COLO829 (cell line): Measurements from ENCODE around the gene STK25.
"Not testable (repeated sequence)": the region's sequence is repeated elsewhere in the genome, so short reads cannot be mapped to it uniquely, and the experiment has no call there.

ENCODE experiments used
- DNase-seq: peaks from one replicate; pipeline ENCODE4 v3.0.0; 2012; ENCODE audit warnings: low spot score

STK25 gene

DNA sequence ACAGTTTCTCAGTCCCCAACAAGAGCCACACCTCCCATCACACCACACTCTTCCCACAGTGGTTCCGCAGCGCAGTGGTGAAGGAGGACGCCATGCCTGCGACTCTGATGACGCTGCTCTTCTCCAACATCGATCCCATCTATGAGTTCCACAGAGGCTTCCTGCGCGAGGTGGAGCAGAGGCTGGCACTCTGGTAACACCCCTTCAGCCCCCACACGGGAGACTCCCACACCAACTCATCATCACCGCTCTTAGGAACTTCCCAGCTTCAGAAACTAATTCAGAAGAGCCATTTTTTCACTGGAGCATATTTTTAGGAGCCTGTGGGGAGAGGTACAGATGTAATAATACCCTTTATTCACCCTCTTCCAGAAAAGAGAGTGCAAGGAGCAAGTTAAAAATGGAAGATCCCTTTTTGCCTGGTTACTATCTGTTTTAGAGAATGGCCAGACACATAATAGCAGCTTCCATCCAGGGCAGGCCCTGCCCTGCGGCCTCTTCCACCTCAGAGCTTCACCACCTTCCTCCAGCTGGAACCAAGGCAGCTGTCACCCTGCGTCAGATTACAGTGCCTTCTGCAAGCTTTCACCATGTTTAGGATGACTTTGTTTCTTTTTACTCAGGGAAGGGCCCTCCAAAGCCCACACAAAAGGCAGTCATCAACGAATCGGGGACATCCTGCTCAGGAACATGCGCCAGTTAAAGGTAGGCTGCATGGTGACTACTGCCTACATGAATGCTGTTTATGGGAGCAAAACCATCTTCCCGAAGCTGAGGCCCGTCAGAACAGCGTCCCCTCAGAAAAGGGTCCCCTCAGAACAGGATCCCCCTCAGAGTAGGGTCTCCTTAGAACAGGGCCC is 44.9 kb downstream of the STK25 start:
- no peak for DNase-seq

DNA sequence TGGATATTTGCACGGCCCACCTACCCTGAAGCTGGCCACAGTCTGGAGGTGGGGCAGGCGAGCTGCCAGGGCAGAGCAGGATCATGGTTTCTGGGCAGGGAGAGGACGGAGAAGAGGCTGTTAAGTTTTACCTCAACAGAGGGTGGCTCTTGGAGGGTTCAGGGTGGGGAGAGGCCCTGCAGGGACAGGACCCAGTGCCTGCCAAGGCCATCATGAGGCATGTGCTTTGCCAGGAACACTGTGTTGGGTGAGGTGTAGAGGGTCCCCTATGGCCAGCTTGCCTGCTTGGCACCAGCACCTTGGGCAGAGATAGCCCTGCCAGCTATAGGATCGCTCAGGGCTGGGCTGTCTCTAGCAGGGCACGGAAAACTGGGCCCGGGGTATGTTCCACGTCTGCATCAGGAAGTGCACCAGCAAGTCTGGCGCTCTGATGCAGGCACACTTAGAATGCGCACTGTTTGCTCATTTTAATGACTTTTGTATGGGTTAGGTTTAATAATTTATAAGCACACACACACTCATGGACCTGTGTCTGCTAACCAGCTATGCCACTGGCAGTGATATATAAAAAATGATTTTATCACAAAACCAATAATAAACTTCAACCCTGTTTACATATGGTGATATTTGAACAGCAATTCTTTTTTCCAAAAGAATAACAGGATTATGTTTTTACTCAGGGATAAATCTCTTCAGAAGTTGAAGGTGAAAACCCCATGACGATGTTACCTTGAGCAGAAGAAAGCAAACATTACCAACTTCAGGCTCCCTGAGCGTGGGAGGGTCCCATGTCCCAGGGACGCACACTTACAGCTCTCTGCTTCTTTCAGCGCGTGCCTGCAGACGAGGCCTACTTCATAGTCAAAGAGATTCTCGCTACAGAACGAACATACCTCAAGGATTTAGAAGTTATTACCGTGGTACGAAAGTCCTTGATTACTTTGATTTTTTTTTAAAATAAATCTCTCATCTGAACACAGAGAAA is 46.4 kb downstream of the STK25 start:
- DNase-seq: no peak

DNA sequence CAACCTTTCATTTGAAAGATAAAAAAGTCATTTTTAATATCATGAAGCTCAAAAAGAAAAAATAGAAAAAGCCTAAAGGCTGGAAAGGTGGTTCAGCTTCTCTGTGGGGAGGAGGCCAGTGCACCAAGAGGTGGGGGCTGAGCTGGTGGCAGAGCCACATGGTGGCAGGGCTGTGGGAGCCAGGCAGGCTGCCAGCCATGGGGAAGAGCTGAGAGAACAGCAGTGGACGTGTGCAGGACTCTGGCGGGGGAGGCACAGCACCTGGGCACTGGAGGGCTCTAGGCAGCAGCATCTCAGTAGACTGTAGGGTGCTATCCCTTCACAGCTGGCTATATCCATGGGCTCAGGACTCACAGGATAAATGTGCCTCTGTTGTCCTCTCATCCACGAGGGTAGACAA is 47.8 kb downstream of the STK25 start:
- no peak for DNase-seq

DNA sequence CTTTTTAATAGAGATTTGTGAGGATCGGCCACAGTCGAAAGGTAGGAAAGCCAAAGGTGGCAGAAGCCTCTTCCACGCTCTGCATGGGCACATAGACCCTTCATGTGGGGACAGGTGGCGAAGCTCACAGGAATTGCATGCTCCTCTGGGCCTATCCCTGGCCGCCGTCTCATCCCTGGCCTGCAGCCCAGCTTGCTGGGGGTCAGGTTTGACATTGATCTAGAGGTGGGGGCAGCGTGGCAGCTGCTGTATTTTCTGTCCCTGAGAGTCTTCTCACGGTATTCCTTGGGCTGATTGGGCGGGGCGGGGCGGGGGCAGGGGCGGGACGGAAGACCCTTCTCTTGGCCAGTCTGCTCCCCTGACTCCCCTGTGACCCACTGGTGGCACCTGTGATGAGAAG is 48.9 kb downstream of the STK25 start:
- DNase-seq: no peak

DNA sequence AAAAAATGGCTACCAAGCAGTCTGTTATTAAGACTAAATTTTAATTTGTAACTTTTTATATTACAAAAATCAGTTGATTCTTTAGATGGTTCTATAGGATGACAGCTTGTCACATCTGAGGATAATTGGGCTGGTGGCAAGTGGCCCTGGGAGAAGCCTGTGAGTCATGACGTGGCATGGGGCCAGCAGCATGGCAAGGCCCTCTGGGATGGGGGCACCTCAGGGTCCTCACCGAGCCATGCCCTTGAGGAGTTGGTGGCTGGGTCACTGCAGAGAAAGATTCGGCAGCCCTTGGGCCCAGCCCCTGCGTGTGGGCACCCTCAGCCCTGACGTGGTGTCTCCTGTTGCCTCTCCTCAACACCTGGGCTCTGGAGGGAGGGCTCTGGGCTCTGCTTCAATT is 49.7 kb downstream of the STK25 start:
- no peak for DNase-seq

DNA sequence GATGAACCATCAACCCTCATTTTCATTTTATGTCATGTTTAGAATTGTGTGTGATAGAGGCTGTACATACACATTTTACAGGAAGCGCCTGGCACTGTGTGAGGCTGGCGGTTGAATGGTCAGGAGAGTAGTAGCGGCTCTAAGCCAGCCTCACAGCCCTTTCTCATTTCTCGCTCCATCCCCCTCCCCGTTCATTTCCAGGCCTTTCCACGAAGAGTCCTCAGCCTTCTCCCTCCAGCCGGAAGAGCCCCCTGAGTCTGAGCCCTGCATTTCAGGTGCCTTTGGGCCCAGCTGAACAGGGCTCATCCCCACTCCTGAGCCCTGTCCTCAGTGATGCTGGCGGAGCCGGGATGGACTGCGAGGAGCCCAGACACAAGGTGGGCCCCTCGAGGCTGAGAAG is 51.8 kb downstream of the STK25 start:
- no peak for DNase-seq

DNA sequence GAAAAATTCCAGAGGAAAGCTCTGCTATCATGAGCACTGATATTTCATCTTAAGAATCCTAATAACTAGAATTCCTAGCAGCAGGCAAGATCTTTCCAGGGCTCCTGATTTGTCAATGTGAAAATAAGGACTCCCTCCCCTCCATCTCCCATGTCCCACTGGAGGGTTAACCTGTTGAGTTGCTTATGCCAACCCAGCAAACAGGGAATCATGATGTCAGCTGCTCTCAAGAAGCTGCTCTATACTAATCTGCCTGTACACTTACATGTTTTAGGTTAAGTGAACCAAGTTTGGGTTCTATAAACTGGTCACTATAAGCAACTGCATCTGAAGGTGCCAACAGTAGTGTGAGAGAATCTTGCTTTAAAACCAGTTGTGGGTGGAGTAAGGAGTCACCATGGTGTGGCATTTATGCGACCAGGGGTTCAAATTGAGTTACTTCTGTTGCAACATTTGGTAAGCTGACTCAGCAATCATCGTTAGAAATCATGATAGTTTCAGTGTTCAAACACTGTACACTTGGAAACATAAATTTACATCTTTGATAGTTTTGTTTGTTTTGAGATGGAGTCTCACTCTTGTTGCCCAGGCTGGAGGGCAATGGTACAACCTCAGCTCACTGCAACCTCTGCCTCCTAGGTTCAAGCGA is 53.4 kb downstream of the STK25 start:
- DNase-seq: no peak

DNA sequence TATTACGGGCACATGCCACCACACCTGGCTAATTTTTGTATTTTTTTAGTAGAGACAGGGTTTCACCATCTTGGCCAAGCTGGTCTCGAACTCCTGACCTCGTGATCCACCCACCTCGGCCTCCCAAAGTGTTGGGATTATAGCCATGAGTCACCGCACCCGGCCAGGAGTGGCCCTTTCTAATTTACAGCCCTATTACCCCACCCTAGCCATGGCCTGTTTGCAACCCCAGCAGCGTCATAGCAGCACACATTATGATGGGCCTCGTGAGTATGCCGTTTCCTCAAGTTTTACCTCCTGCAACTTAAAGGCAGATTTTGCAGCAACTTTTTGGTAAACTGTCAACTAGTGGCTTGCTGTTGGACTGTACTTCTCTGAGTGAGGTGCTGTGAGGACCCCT is 54.5 kb downstream of the STK25 start:
- DNase-seq: not testable (repeated sequence)

DNA sequence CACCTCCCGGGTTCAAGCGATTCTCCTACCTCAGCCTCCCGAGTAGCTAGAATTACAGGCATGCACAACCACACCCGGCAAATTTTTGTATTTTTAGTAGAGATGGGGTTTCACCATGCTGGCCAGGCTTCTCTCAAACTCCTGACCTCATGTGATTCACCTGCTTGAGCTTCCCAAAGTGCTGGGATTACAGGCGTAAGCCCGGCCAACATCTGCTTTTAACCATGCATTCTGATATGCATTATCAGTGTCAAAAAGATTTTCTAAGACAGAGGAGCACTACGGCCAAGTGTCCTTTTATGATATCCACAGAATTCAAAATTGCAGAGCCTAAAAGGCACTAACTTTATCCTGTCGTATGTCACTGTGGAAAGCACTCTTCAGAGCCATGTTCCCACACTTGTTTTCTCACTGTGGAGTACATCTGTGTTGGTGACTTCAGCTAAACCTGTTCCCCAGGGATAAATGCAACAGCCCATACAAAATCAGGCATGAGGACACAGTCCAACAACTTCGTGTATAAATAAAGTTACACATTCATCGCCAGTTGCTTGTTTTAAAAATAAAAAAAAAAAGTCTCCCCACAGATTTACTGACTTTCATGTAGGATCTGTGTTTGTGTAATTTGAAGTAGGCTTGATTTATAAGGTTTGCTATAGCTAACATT is 56.4 kb downstream of the STK25 start:
- no peak for DNase-seq

DNA sequence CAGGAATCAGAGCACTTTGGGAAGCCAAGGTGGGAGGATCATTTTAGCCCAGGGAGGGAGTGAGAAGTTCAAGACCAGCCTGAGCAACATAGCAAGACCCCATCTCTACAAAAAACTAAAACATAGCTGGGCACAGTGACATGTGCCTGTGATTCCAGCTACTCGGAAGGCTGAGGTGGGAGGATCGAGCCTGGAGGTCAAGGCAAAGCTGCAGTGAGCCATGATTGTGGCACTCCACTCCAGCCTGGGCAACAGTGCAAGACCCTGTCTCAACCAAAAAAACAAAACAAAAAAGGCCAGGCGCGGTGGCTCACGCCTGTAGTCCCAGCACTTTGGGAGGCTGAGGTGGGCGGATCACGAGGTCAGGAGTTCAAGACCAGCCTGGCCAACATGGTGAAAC is 58.3 kb downstream of the STK25 start:
- not testable (repeated sequence) for DNase-seq

DNA sequence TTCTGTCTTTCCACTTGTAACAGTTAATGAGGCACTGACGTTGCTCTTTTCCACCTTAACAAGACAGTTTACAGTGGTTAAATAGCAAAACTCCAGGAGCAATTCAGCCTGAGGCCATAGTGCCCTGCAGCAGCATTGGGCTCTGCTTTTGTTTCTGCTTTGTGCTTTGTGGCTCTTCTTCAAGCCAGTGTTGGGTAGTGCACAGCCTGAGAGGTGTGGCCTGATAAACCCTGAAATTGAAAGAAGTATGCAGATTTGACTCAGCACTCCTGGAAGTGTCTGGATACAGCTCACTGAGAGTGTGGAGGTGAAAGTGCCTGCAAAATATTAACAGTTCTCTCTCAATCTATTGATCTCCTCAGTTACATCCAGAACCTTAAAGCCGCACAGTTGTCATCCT is 63.0 kb downstream of the STK25 start:
- DNase-seq: no peak

DNA sequence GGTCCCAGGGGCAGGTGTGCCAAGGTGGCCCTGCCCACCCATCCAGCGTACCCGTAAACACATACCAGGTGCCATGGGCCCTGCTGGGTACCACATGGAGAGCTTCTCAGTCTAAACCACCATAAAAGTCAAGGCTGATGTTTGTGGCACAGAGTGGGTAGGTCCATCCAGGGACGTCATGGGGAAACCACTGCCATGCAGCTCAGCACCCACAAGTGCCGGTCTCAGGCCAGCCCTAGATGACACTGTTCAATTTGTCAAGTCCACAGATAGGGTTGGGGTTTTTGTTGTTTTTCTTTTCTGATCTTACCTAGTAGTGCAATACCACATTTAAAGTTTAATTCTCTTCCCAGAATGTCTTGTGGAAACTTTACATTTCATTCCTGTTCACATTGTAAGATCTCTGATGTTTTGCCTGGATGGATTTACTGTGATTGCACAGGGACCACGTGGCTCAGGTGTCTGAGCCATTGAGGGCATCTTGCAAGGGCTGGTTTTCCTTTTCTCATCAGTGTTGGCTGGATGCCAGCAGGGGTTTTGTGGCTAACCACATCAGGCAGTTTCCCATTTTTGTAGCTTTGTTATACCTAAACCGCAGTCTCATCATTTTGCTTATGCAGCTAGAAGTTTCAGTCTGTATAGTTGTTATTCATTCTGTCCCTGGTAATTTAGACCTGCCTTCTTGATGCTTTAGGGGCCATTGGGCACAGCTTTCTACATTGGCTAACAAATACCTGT is 64.7 kb downstream of the STK25 start:
- no peak for DNase-seq
